Measurements from ENCODE around the gene POLA2.

Gene POLA2

GRCh38 chr11:65300621-65301275 is 39.0 kb downstream of the POLA2 start:
- no peaks in the 10 kb centered on the region for H3K4me1 ChIP-seq (ENCODE audit: control insufficient read depth in 1 of 2, insufficient read depth in 1 of 2, low read depth in 1 of 2, low read length in 1 of 2)
- H3K36me3 ChIP-seq: peaks cover 35% of the 10 kb centered on the region
- H3K9me3 ChIP-seq: no peaks in the 10 kb centered on the region
- H3K27me3 ChIP-seq: no peaks in the 10 kb centered on the region
- no peak overlapping the region for H3K27ac ChIP-seq
- TF ChIP-seq CTCF (IDR thresholded peaks at IDR 0.05): no peak
- H3K4me3 ChIP-seq (ENCODE audit: low read depth in 1 of 2, low read length in 1 of 2): no peak overlapping the region

- no peak overlapping the region for H3K27ac ChIP-seq
- TF ChIP-seq CTCF (IDR thresholded peaks at IDR 0.05): no peak
- no peak overlapping the region for H3K4me3 ChIP-seq (ENCODE audit: low read depth in 1 of 2, low read length in 1 of 2)
- H3K36me3 ChIP-seq: peaks cover 27% of the 10 kb centered on the region
- no peaks in the 10 kb centered on the region for H3K4me1 ChIP-seq (ENCODE audit: control insufficient read depth in 1 of 2, insufficient read depth in 1 of 2, low read depth in 1 of 2, low read length in 1 of 2)
- H3K9me3 ChIP-seq: no peaks in the 10 kb centered on the region
- no peaks in the 10 kb centered on the region for H3K27me3 ChIP-seq
Measured at GRCh38 chr11:65301491-65302329, 39.9 kb downstream of the POLA2 start.

DNA sequence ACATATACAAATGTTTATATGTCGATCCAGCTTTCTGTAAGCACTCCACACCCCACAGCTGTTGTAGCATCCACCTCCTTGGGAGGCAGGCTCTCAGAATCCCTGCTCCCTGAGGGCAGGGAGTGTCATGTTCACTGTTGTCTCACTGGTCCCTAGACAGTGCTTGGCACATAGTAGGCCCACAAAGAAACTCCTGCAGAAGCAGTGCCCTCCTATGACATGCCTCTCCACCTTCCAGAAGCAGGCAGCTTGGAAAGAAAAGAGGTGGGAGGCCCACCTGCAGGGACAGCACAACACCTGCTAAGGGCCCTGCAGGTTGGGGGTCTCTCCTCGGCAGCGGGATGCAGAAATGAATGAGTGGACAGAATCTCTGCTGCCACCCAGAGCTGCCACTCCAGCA is 41.8 kb downstream of the POLA2 start:
- Histone ChIP-seq H3K27me3 (no peaks in the 10 kb centered on the region), H3K4me3 (ENCODE audit: low read depth in 1 of 2, low read length in 1 of 2) (no peak overlapping the region), H3K36me3 (peaks cover 13% of the 10 kb centered on the region), H3K27ac (no peak overlapping the region), H3K4me1 (ENCODE audit: control insufficient read depth in 1 of 2, insufficient read depth in 1 of 2, low read depth in 1 of 2, low read length in 1 of 2) (peaks cover 0 to 5% of the 10 kb centered on the region in 2 experiments), H3K9me3 (no peaks in the 10 kb centered on the region)
- no peak for TF ChIP-seq CTCF (IDR thresholded peaks at IDR 0.05)

GRCh38 chr11:65304110-65304509 is 42.3 kb downstream of the POLA2 start:
- peaks cover 8% of the 10 kb centered on the region for H3K36me3 ChIP-seq
- no peak overlapping the region for H3K27ac ChIP-seq
- no peak overlapping the region for H3K4me3 ChIP-seq (ENCODE audit: low read depth in 1 of 2, low read length in 1 of 2)
- no peak for TF ChIP-seq CTCF (IDR thresholded peaks at IDR 0.05)
- H3K27me3 ChIP-seq: no peaks in the 10 kb centered on the region
- H3K4me1 ChIP-seq (ENCODE audit: control insufficient read depth in 1 of 2, insufficient read depth in 1 of 2, low read depth in 1 of 2, low read length in 1 of 2): peaks cover 0 to 9% of the 10 kb centered on the region in 2 experiments
- H3K9me3 ChIP-seq: no peaks in the 10 kb centered on the region

GRCh38 chr11:65304613-65305012 is 42.9 kb downstream of the POLA2 start:
- H3K4me3 ChIP-seq (ENCODE audit: low read depth in 1 of 2, low read length in 1 of 2): no peak overlapping the region
- H3K36me3 ChIP-seq: peaks cover 7% of the 10 kb centered on the region
- H3K27ac ChIP-seq: no peak overlapping the region
- peaks cover 0 to 9% of the 10 kb centered on the region in 2 experiments for H3K4me1 ChIP-seq (ENCODE audit: control insufficient read depth in 1 of 2, insufficient read depth in 1 of 2, low read depth in 1 of 2, low read length in 1 of 2)
- no peaks in the 10 kb centered on the region for H3K9me3 ChIP-seq
- TF ChIP-seq CTCF (IDR thresholded peaks at IDR 0.05): no peak
- H3K27me3 ChIP-seq: no peaks in the 10 kb centered on the region
